RPMI7951 (cell line): ENCODE results near the gene NRL. TPM values are rescaled to one million over a fixed set of nuclear protein-coding genes. Genes with fewer than 3 reads are reported as not detected.

ENCODE experiments used
- DNase-seq: peaks from one replicate; pipeline ENCODE4 v3.0.0-alpha.2; 2012; ENCODE audit warnings: low read depth
- total RNA-seq: library from RNA; depleted of rRNA; stranded (reverse); fragments of >200 nt; shearing (Covaris generic); gene quantifications from 2 replicates; pipeline ENCODE4 v1.2.3, GENCODE V29; 2014

The NRL gene
- total RNA-seq, 1 experiment from 2014 or later, result 0.60 TPM

GRCh38 chr14:24080888-24081738 lies 33.6 kb downstream of the NRL start:
- DNase-seq, result peak; percentile 21

- no peak for DNase-seq
These were observed 34.6 kb downstream of the NRL start for GRCh38 chr14:24080142-24080530.

- DNase-seq, result no peak
These were observed 35.1 kb downstream of the NRL start for GRCh38 chr14:24079491-24080141.

GRCh38 chr14:24078146-24078545 lies 36.6 kb downstream of the NRL start:
- no peak for DNase-seq

GRCh38 chr14:24077086-24077485 lies 37.7 kb downstream of the NRL start:
- DNase-seq, result no peak

GRCh38 chr14:24076302-24076601 lies 38.5 kb downstream of the NRL start:
- no peak for DNase-seq

- DNase-seq, result no peak
These were observed 39.1 kb downstream of the NRL start for GRCh38 chr14:24075485-24076301.

- DNase-seq, result no peak
These were observed 39.9 kb downstream of the NRL start for GRCh38 chr14:24074625-24075484.

- DNase-seq, result no peak
These were observed 41.6 kb downstream of the NRL start for GRCh38 chr14:24072881-24073877.

GRCh38 chr14:24072436-24072835 lies 42.3 kb downstream of the NRL start:
- DNase-seq, result no peak

- DNase-seq, result no peak
These were observed 42.8 kb downstream of the NRL start for GRCh38 chr14:24071836-24072430.

GRCh38 chr14:24071144-24071697 lies 43.5 kb downstream of the NRL start, which contains the start of gene CPNE6:
Gene CPNE6, plus strand, starts transcription at chr14:24071562. Its CDS starts 1,375 bp downstream, at chr14:24072937.
- DNase-seq, result no peak

- no peak for DNase-seq
These were observed 44.2 kb downstream of the NRL start for GRCh38 chr14:24070285-24071143.

GRCh38 chr14:24069411-24069735 lies 45.4 kb downstream of the NRL start:
- no peak for DNase-seq

- no peak for DNase-seq
These were observed 45.9 kb downstream of the NRL start for GRCh38 chr14:24068711-24069410.

GRCh38 chr14:24067133-24068082 lies 47.3 kb downstream of the NRL start:
- DNase-seq, result no peak
